Measurements from ENCODE around the gene ADAMTS3.

The ADAMTS3 gene

DNA sequence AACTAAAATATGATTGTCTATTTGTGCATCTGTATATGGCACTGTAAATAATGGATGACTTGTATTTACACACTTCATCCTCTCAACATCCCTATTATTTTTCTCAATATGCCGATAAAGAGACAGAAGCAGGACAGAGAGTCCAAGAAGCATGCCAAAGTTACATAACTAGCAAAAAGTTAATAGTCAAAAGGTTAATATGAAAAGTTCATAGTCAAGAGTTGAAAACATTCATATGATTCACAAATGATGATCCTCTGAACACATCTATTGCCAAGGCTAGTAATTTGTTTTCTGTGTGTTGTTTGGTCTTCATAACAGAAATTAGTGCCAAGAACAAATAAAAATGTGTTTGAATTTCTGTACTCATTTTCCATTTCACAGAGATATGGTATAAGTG is 231.0 kb downstream of the ADAMTS3 start:
- no peaks in the 10 kb centered on the region for H3K36me3 Mint-ChIP-seq (ENCODE audit: low read depth)
- TF ChIP-seq, protein P1, sequence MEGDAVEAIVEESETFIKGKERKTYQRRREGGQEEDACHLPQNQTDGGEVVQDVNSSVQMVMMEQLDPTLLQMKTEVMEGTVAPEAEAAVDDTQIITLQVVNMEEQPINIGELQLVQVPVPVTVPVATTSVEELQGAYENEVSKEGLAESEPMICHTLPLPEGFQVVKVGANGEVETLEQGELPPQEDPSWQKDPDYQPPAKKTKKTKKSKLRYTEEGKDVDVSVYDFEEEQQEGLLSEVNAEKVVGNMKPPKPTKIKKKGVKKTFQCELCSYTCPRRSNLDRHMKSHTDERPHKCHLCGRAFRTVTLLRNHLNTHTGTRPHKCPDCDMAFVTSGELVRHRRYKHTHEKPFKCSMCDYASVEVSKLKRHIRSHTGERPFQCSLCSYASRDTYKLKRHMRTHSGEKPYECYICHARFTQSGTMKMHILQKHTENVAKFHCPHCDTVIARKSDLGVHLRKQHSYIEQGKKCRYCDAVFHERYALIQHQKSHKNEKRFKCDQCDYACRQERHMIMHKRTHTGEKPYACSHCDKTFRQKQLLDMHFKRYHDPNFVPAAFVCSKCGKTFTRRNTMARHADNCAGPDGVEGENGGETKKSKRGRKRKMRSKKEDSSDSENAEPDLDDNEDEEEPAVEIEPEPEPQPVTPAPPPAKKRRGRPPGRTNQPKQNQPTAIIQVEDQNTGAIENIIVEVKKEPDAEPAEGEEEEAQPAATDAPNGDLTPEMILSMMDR (IDR thresholded peaks at IDR 0.05; ENCODE audit: unreplicated experiment in 3 of 3), result no peak
- H3K9me3 Mint-ChIP-seq, result no peaks in the 10 kb centered on the region
- no peak overlapping the region for H3K4me3 Mint-ChIP-seq
- no peak overlapping the region for H3K27ac Mint-ChIP-seq
- H3K27me3 Mint-ChIP-seq (ENCODE audit: low read depth), result no peaks in the 10 kb centered on the region
- H3K4me1 Mint-ChIP-seq, result peaks cover 5% of the 10 kb centered on the region

DNA sequence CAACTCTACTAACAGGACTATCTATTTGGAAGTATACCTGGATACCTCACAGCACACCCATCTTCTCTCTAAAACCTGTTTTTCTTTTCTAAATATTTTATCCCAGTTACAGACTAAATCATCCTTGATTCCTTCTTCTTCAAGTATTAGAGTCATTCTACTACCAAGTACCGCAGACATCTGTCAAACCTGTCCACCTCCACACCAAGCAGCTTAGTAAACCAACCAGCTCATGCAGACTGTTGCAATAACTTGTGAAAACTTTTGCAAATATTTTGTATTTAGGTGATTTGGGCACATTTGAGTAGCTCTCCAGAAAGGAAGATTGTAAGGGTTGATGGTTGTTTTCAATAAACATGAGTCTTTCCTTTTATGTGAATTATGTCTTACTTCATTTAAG is 238.6 kb downstream of the ADAMTS3 start:
- Mint-ChIP-seq H3K27me3 (ENCODE audit: low read depth) (no peaks in the 10 kb centered on the region), H3K27ac (no peak overlapping the region), H3K4me3 (no peak overlapping the region), H3K36me3 (ENCODE audit: low read depth) (no peaks in the 10 kb centered on the region), H3K9me3 (no peaks in the 10 kb centered on the region), H3K4me1 (peaks cover 3% of the 10 kb centered on the region)
- TF ChIP-seq, protein P1 (IDR thresholded peaks at IDR 0.05; ENCODE audit: unreplicated experiment in 3 of 3), result no peak

DNA sequence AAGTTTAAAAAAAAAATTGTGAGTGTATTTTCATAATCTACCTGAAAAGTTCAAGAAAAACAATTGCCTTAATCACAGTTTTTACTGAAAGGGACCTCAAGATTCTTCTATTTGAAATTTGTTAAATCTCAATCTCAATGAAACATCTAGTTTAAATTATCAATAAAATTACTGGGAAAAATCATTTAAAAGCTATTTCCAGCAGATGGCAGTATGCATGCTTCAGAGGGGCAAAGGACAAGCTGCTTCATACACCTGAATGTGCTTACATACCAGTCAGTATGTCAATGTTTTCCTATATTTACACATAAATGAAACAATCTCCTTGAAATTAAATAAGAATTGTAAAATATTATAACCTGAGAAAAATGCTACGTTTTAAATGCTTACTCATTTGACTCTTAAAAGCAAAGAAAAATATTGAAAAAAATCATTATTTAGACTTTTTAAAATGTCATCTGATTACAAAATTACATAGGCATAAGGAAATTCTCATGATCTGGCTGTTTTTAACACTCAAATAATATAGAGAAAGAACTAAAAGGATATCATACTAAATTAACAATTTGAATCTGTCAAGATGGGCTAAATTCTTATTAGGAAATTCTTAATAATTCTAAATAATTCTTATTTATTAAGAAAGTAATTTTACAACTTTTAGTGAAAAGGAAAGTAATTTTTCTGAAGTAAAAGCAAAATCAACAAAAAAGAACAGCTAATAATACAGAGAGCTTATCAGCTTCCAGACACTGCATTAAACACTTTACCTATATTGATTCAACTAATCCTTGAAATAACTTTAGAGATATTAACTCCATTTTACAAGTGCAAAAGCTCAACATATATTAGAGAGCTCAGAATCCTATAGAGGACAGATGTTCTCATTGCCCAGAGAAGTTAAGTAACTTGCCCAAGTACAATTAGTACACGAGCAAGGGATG is 242.1 kb downstream of the ADAMTS3 start:
- H3K27ac Mint-ChIP-seq, result no peak overlapping the region
- H3K36me3 Mint-ChIP-seq (ENCODE audit: low read depth), result no peaks in the 10 kb centered on the region
- peaks cover 5% of the 10 kb centered on the region for H3K4me1 Mint-ChIP-seq
- no peaks in the 10 kb centered on the region for H3K9me3 Mint-ChIP-seq
- no peak overlapping the region for H3K4me3 Mint-ChIP-seq
- TF ChIP-seq, protein P1 (IDR thresholded peaks at IDR 0.05; ENCODE audit: unreplicated experiment in 3 of 3), result peak; percentile 67 to 77 (median 72)
- no peaks in the 10 kb centered on the region for H3K27me3 Mint-ChIP-seq (ENCODE audit: low read depth)

DNA sequence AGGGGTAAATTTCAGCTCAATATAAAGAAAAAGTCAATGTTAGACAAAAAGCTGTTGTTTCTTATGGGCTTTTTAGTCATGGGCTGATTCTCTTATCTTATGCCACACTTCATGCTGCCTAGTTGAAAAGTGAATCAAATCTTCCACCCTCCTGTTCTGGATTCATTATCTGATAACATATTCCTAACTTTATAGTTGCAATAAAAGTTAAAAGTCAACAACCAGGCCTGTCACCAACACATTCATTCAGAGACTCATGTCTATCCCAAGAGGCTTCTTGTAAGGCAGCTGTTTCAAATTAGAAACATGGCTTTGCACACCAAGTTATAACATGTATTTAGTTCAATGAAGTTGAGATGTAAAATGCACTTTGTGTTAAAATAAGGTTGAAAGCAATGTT is 243.8 kb downstream of the ADAMTS3 start:
- Mint-ChIP-seq H3K4me1 (peaks cover 5% of the 10 kb centered on the region), H3K27ac (no peak overlapping the region), H3K9me3 (no peaks in the 10 kb centered on the region), H3K4me3 (no peak overlapping the region), H3K36me3 (ENCODE audit: low read depth) (peaks cover 4% of the 10 kb centered on the region), H3K27me3 (ENCODE audit: low read depth) (no peaks in the 10 kb centered on the region)
- TF ChIP-seq, protein P1 (IDR thresholded peaks at IDR 0.05; ENCODE audit: unreplicated experiment in 3 of 3), result no peak

DNA sequence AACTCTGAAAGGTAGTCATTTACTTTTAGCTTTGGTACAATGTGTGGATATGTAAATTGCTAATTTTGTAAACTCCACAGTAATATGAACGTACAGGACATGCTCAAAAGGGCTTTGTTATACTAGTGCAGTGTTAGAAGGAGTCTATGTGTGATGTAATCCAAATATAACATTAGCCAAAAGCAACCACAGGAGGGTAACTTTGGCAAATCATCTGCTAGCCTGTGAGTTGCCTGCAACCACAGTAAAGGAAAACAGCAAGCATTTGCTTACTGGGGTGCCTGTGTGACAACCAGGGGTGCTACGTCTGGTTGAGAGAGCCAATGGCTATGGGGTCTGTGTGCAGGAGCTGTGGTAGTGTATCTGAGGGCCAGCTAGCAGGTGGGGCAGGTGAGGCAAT is 245.8 kb downstream of the ADAMTS3 start:
- TF ChIP-seq, protein P1 (IDR thresholded peaks at IDR 0.05; ENCODE audit: unreplicated experiment in 3 of 3), result no peak
- Mint-ChIP-seq H3K27ac (no peak overlapping the region), H3K36me3 (ENCODE audit: low read depth) (peaks cover 6% of the 10 kb centered on the region), H3K4me1 (peaks cover 6% of the 10 kb centered on the region), H3K4me3 (no peak overlapping the region), H3K9me3 (no peaks in the 10 kb centered on the region), H3K27me3 (ENCODE audit: low read depth) (no peaks in the 10 kb centered on the region)

All from nephron (organoid).